H9 (cell line): ENCODE data around the gene NAGA. TPM values are rescaled to one million over a fixed set of nuclear protein-coding genes. Genes with fewer than 3 reads are reported as not detected.

Source experiments
- DNase-seq: peaks from one replicate; pipeline ENCODE4 v3.0.0-alpha.2; 2017
- H2AFZ ChIP-seq: one replicate; pipeline ENCODE4 v1.6.1; 2013; ENCODE audit warnings: mild to moderate bottlenecking, low read length, control low read depth, moderate library complexity
- H2AK5ac ChIP-seq: 2 replicates; pipeline ENCODE4 v1.6.1; 2013; ENCODE audit warnings: low read length, control low read depth, mixed read lengths; ENCODE audit not compliant: insufficient read length
- H2BK120ac ChIP-seq: one replicate; pipeline ENCODE4 v1.6.1; 2013; ENCODE audit warnings: low read depth, mild to moderate bottlenecking, low read length, control low read depth, inconsistent platforms; ENCODE audit not compliant: poor library complexity, severe bottlenecking
- H2BK12ac ChIP-seq: 2 replicates; pipeline ENCODE4 v1.6.1; 2013; ENCODE audit warnings: low read length, control low read depth, mixed read lengths, low read depth; ENCODE audit not compliant: insufficient read length
- H2BK15ac ChIP-seq: 2 replicates; pipeline ENCODE4 v1.6.1; 2013; ENCODE audit warnings: low read depth, low read length, control low read depth
- H2BK20ac ChIP-seq: one replicate; pipeline ENCODE4 v1.6.1; 2013; ENCODE audit warnings: low read depth, mild to moderate bottlenecking, low read length, control low read depth, inconsistent platforms; ENCODE audit not compliant: poor library complexity, severe bottlenecking
- H2BK5ac ChIP-seq: 2 replicates; pipeline ENCODE4 v1.6.1; 2013; ENCODE audit warnings: low read length, control low read depth, mixed read lengths; ENCODE audit not compliant: insufficient read length
- H3K14ac ChIP-seq: 2 replicates; pipeline ENCODE4 v1.6.1; 2013; ENCODE audit warnings: low read length, control low read depth; ENCODE audit not compliant: insufficient read depth
- H3K18ac ChIP-seq: 2 replicates; pipeline ENCODE4 v1.6.1; 2013; ENCODE audit warnings: low read depth, mild to moderate bottlenecking, mixed read lengths, low read length, control low read depth; ENCODE audit not compliant: insufficient read length
- H3K23ac ChIP-seq: 2 replicates; pipeline ENCODE4 v1.6.1; 2013; ENCODE audit warnings: low read length, control low read depth, mixed read lengths, low read depth; ENCODE audit not compliant: insufficient read length
- H3K23me2 ChIP-seq: 2 replicates; pipeline ENCODE4 v1.6.1; 2013; ENCODE audit warnings: low read depth, mild to moderate bottlenecking, mixed read lengths, low read length, control low read depth; ENCODE audit not compliant: insufficient read length, poor library complexity, severe bottlenecking
- H3K27ac ChIP-seq: 2 replicates; pipeline ENCODE4 v1.5.1; 2013; ENCODE audit warnings: low read length, control low read depth, mixed read lengths, low read depth; ENCODE audit not compliant: insufficient read length
- H3K27me3 ChIP-seq: 2 replicates; pipeline ENCODE4 v1.6.1; 2013; ENCODE audit warnings: low read length, control low read depth, inconsistent platforms; ENCODE audit not compliant: insufficient read depth
- H3K4ac ChIP-seq: 2 replicates; pipeline ENCODE4 v1.6.1; 2013; ENCODE audit warnings: low read depth, mild to moderate bottlenecking, control low read depth, inconsistent platforms, low read length, moderate library complexity
- H3K4me1 ChIP-seq: 2 replicates; pipeline ENCODE4 v1.6.1; 2013; ENCODE audit warnings: low read length, control low read depth, inconsistent platforms; ENCODE audit not compliant: insufficient read depth
- H3K4me2 ChIP-seq: 2 replicates; pipeline ENCODE4 v1.6.1; 2013; ENCODE audit warnings: low read length, control low read depth, mixed read lengths; ENCODE audit not compliant: insufficient read length, insufficient read depth
- H3K56ac ChIP-seq: 2 replicates; pipeline ENCODE4 v1.6.1; 2013; ENCODE audit warnings: low read depth, mild to moderate bottlenecking, mixed read lengths, low read length, control low read depth; ENCODE audit not compliant: insufficient read length
- H3K79me1 ChIP-seq: 2 replicates; pipeline ENCODE4 v1.6.1; 2013; ENCODE audit warnings: low read depth, mild to moderate bottlenecking, moderate library complexity, low read length, control low read depth, inconsistent platforms; ENCODE audit not compliant: insufficient read depth, poor library complexity, severe bottlenecking
- H3K79me2 ChIP-seq: 2 replicates; pipeline ENCODE4 v1.6.1; 2013; ENCODE audit warnings: low read length, control low read depth, inconsistent platforms; ENCODE audit not compliant: insufficient read depth
- H3K9ac ChIP-seq: 2 replicates; pipeline ENCODE4 v1.6.1; 2013; ENCODE audit warnings: low read length, control low read depth, mixed read lengths; ENCODE audit not compliant: insufficient read length; ENCODE audit errors: extremely low read depth
- H3K9me3 ChIP-seq: one replicate; pipeline ENCODE4 v1.6.1; 2013; ENCODE audit warnings: low read depth, low read length, inconsistent platforms; ENCODE audit not compliant: control insufficient read depth
- H3T11ph ChIP-seq: one replicate; pipeline ENCODE4 v1.6.1; 2013; ENCODE audit warnings: mild to moderate bottlenecking, low read length, control low read depth, inconsistent platforms
- H4K20me1 ChIP-seq: one replicate; pipeline ENCODE4 v1.6.1; 2013; ENCODE audit not compliant: control insufficient read depth, insufficient read length, insufficient read depth
- H4K5ac ChIP-seq: 2 replicates; pipeline ENCODE4 v1.6.1; 2013; ENCODE audit warnings: low read depth, mild to moderate bottlenecking, mixed read lengths, low read length, control low read depth; ENCODE audit not compliant: insufficient read length
- H4K8ac ChIP-seq: replicated peaks from 2 replicates; pipeline ENCODE4 v1.6.1; 2013; ENCODE audit warnings: low read length, control low read depth, mixed read lengths, low read depth; ENCODE audit not compliant: insufficient read length
- H4K91ac ChIP-seq: 2 replicates; pipeline ENCODE4 v1.6.1; 2013; ENCODE audit warnings: low read depth, mild to moderate bottlenecking, moderate library complexity, mixed read lengths, low read length, control low read depth; ENCODE audit not compliant: insufficient read length
- H3K27ac Mint-ChIP-seq, 3 experiments: 2 replicates in 2 of 3; 3 replicates in 1 of 3; pipeline ENCODE4 v1.8.0; 2020 to 2021; ENCODE audit warnings: mixed read lengths in 3 of 3, mild to moderate bottlenecking in 1 of 3, moderate library complexity in 1 of 3
- H3K27me3 Mint-ChIP-seq: 2 replicates; pipeline ENCODE4 v1.8.0; 2021; ENCODE audit warnings: low read depth, mild to moderate bottlenecking, moderate library complexity, mixed read lengths
- H3K36me3 Mint-ChIP-seq, 3 experiments: 2 replicates in 2 of 3; 3 replicates in 1 of 3; pipeline ENCODE4 v1.8.0; 2020 to 2021; ENCODE audit warnings: low read depth in 3 of 3, mixed read lengths in 3 of 3; ENCODE audit not compliant: insufficient read depth in 1 of 3
- H3K4me1 Mint-ChIP-seq, 2 experiments: 2 replicates each; pipeline ENCODE4 v1.8.0; 2020; ENCODE audit warnings: mixed read lengths in 2 of 2
- H3K4me3 Mint-ChIP-seq, 2 experiments: 2 replicates in 1 of 2; 3 replicates in 1 of 2; pipeline ENCODE4 v1.8.0; 2020 to 2021; ENCODE audit warnings: mild to moderate bottlenecking in 2 of 2, mixed read lengths in 2 of 2, moderate library complexity in 1 of 2
- H3K9me3 Mint-ChIP-seq, 2 experiments: 2 replicates in 1 of 2; 3 replicates in 1 of 2; pipeline ENCODE4 v1.8.0; 2020; ENCODE audit warnings: mild to moderate bottlenecking in 2 of 2, mixed read lengths in 2 of 2, moderate library complexity in 1 of 2
- CTCF ChIP-seq: fragments of 200-600 bp; sonication (generic); conservative IDR thresholded peaks from 3 replicates; pipeline ENCODE4 v1.8.0; 2021; ENCODE audit warnings: antibody characterized with exemption, mild to moderate bottlenecking
- WGBS: extraction: QIAGEN DNeasy Blood & Tissue Kit; methylation state at CpG from one replicate; pipeline ENCODE4 v1.1.7; 2013; ENCODE audit warnings: missing lambda C conversion rate, low lambda C conversion rate, mixed read lengths; ENCODE audit not compliant: insufficient read length; ENCODE audit errors: extremely low coverage; 5-methylcytosine and 5-hydroxymethylcytosine counted together
- total RNA-seq: library from RNA; stranded (reverse); gene quantifications from 2 replicates; pipeline ENCODE4 v1.2.1, GENCODE V29; 2021

NAGA gene
- total RNA-seq, 1 experiment from 2014 or later = 16.1 TPM

GRCh38 chr22:42021571-42021970 is 49.0 kb downstream of the NAGA start:
- Histone ChIP-seq H4K8ac (no peak overlapping the region), H4K20me1 (no peaks in the 10 kb centered on the region), H3T11ph (no peak overlapping the region), H3K4me1 (no peaks in the 10 kb centered on the region), H3K56ac (no peak overlapping the region), H3K18ac (no peak overlapping the region), H4K5ac (no peak overlapping the region), H2AK5ac (no peak overlapping the region), H3K27me3 (no peaks in the 10 kb centered on the region), H2AFZ (no peak overlapping the region), H3K27ac (no peak overlapping the region), H3K79me1 (no peaks in the 10 kb centered on the region), H2BK120ac (no peak overlapping the region), H2BK5ac (no peak overlapping the region), H3K79me2 (no peaks in the 10 kb centered on the region), H3K23me2 (no peaks in the 10 kb centered on the region), H3K23ac (no peak overlapping the region), H3K9me3 (no peaks in the 10 kb centered on the region), H2BK15ac (no peak overlapping the region), H3K14ac (no peak overlapping the region), H3K4ac (no peak overlapping the region), H3K9ac (no peak overlapping the region), H3K4me2 (no peak overlapping the region), H4K91ac (no peak overlapping the region), H2BK12ac (no peak overlapping the region), H2BK20ac (no peak overlapping the region)
- no peak for TF ChIP-seq CTCF
- Mint-ChIP-seq H3K4me1 (no peaks in the 10 kb centered on the region; a peak in 1 of 4 replicates), H3K9me3 (no peaks in the 10 kb centered on the region), H3K27me3 (peaks cover 31% of the 10 kb centered on the region), H3K4me3 (no peak overlapping the region), H3K36me3 (no peaks in the 10 kb centered on the region), H3K27ac (no peak overlapping the region)
- no CpG with 5 or more reads among the region's 2 CpGs for WGBS
- no peak for DNase-seq
